ENCODE data around the gene IMP4.

Gene IMP4

GRCh38 chr2:130378206-130378897 lies 35.7 kb downstream of the IMP4 start:
- no peaks in the 10 kb centered on the region for H4K20me1 ChIP-seq (ENCODE audit: control insufficient read depth, insufficient read depth, low read depth, low read length)
- H3F3A ChIP-seq (ENCODE audit: control insufficient read depth, insufficient read depth) = peaks cover 62% of the 10 kb centered on the region
- peak overlapping the region; percentile 96 for H3K4me3 ChIP-seq (ENCODE audit: low read length)
- no peaks in the 10 kb centered on the region for H3K9me2 ChIP-seq (replicated peaks; ENCODE audit: control insufficient read depth, low read length)
- TF ChIP-seq EZH2phosphoT487 (IDR thresholded peaks at IDR 0.05; ENCODE audit: borderline replicate concordance, low read length) (no peak), CTCF (IDR thresholded peaks at IDR 0.05; ENCODE audit: low read depth, low read length, poor library complexity, severe bottlenecking) (no peak)
- peak overlapping the region; percentile 99 for H3K27ac ChIP-seq (ENCODE audit: low read depth, low read length)
- peaks cover 100% of the 10 kb centered on the region for H3K4me1 ChIP-seq (ENCODE audit: control insufficient read depth, low read length)
- no peaks in the 10 kb centered on the region for H3K27me3 ChIP-seq (ENCODE audit: control insufficient read depth, low read length)
- peak overlapping the region; percentile 97 for H3K4me2 ChIP-seq (ENCODE audit: low read length)
- H3K79me2 ChIP-seq (ENCODE audit: control insufficient read depth, low read length) = peaks cover 100% of the 10 kb centered on the region
- peaks cover 99% of the 10 kb centered on the region for H3K36me3 ChIP-seq (ENCODE audit: control insufficient read depth, low read length)
- no peaks in the 10 kb centered on the region for H3K9me3 ChIP-seq (ENCODE audit: control insufficient read depth, insufficient read depth, low read length)

GRCh38 chr2:130378898-130379214 lies 36.2 kb downstream of the IMP4 start:
- no peaks in the 10 kb centered on the region for H4K20me1 ChIP-seq (ENCODE audit: control insufficient read depth, insufficient read depth, low read depth, low read length)
- H3K27ac ChIP-seq (ENCODE audit: low read depth, low read length) = peak overlapping the region; percentile 99
- H3K4me1 ChIP-seq (ENCODE audit: control insufficient read depth, low read length) = peaks cover 100% of the 10 kb centered on the region
- H3K4me3 ChIP-seq (ENCODE audit: low read length) = peak overlapping the region; percentile 96
- H3F3A ChIP-seq (ENCODE audit: control insufficient read depth, insufficient read depth) = peaks cover 57% of the 10 kb centered on the region
- peaks cover 97% of the 10 kb centered on the region for H3K79me2 ChIP-seq (ENCODE audit: control insufficient read depth, low read length)
- no peaks in the 10 kb centered on the region for H3K27me3 ChIP-seq (ENCODE audit: control insufficient read depth, low read length)
- H3K36me3 ChIP-seq (ENCODE audit: control insufficient read depth, low read length) = peaks cover 95% of the 10 kb centered on the region
- peak overlapping the region; percentile 97 for H3K4me2 ChIP-seq (ENCODE audit: low read length)
- no peaks in the 10 kb centered on the region for H3K9me2 ChIP-seq (replicated peaks; ENCODE audit: control insufficient read depth, low read length)
- H3K9me3 ChIP-seq (ENCODE audit: control insufficient read depth, insufficient read depth, low read length) = no peaks in the 10 kb centered on the region
- no peak for TF ChIP-seq EZH2phosphoT487 (IDR thresholded peaks at IDR 0.05; ENCODE audit: borderline replicate concordance, low read length)

- Histone ChIP-seq H3K4me3 (ENCODE audit: low read length) (peak overlapping the region; percentile 96), H3K27ac (ENCODE audit: low read depth, low read length) (peak overlapping the region; percentile 99), H3F3A (ENCODE audit: control insufficient read depth, insufficient read depth) (peaks cover 51% of the 10 kb centered on the region), H3K27me3 (ENCODE audit: control insufficient read depth, low read length) (no peaks in the 10 kb centered on the region), H3K4me2 (ENCODE audit: low read length) (peak overlapping the region; percentile 97), H4K20me1 (ENCODE audit: control insufficient read depth, insufficient read depth, low read depth, low read length) (no peaks in the 10 kb centered on the region), H3K36me3 (ENCODE audit: control insufficient read depth, low read length) (peaks cover 80% of the 10 kb centered on the region), H3K4me1 (ENCODE audit: control insufficient read depth, low read length) (peaks cover 98% of the 10 kb centered on the region), H3K79me2 (ENCODE audit: control insufficient read depth, low read length) (peaks cover 83% of the 10 kb centered on the region), H3K9me2 (replicated peaks; ENCODE audit: control insufficient read depth, low read length) (no peaks in the 10 kb centered on the region), H3K9me3 (ENCODE audit: control insufficient read depth, insufficient read depth, low read length) (no peaks in the 10 kb centered on the region)
- TF ChIP-seq CTCF (IDR thresholded peaks at IDR 0.05; ENCODE audit: low read depth, low read length, poor library complexity, severe bottlenecking) (no peak), EZH2phosphoT487 (IDR thresholded peaks at IDR 0.05; ENCODE audit: borderline replicate concordance, low read length) (no peak)
These were observed 37.6 kb downstream of the IMP4 start for GRCh38 chr2:130380096-130380934.

- TF ChIP-seq EZH2phosphoT487 (IDR thresholded peaks at IDR 0.05; ENCODE audit: borderline replicate concordance, low read length) (no peak), CTCF (IDR thresholded peaks at IDR 0.05; ENCODE audit: low read depth, low read length, poor library complexity, severe bottlenecking) (no peak)
- H4K20me1 ChIP-seq (ENCODE audit: control insufficient read depth, insufficient read depth, low read depth, low read length) = no peaks in the 10 kb centered on the region
- H3K9me3 ChIP-seq (ENCODE audit: control insufficient read depth, insufficient read depth, low read length) = no peaks in the 10 kb centered on the region
- peaks cover 51% of the 10 kb centered on the region for H3F3A ChIP-seq (ENCODE audit: control insufficient read depth, insufficient read depth)
- H3K36me3 ChIP-seq (ENCODE audit: control insufficient read depth, low read length) = peaks cover 72% of the 10 kb centered on the region
- peak overlapping the region; percentile 99 for H3K27ac ChIP-seq (ENCODE audit: low read depth, low read length)
- H3K79me2 ChIP-seq (ENCODE audit: control insufficient read depth, low read length) = peaks cover 74% of the 10 kb centered on the region
- peak overlapping the region; percentile 96 for H3K4me3 ChIP-seq (ENCODE audit: low read length)
- H3K27me3 ChIP-seq (ENCODE audit: control insufficient read depth, low read length) = no peaks in the 10 kb centered on the region
- H3K4me1 ChIP-seq (ENCODE audit: control insufficient read depth, low read length) = peaks cover 98% of the 10 kb centered on the region
- peak overlapping the region; percentile 97 for H3K4me2 ChIP-seq (ENCODE audit: low read length)
- no peaks in the 10 kb centered on the region for H3K9me2 ChIP-seq (replicated peaks; ENCODE audit: control insufficient read depth, low read length)
These were observed 38.4 kb downstream of the IMP4 start for GRCh38 chr2:130381145-130381544.
